ENCODE data around the gene S100P. TPM values are rescaled to one million over a fixed set of nuclear protein-coding genes. Genes with fewer than 3 reads are reported as not detected.
A peak's percentile ranks its signal among the peaks of the same experiment; 100 is the strongest.

Gene S100P
- total RNA-seq, 2 experiments from 2014 or later: 5.3 to 7.2 TPM

DNA sequence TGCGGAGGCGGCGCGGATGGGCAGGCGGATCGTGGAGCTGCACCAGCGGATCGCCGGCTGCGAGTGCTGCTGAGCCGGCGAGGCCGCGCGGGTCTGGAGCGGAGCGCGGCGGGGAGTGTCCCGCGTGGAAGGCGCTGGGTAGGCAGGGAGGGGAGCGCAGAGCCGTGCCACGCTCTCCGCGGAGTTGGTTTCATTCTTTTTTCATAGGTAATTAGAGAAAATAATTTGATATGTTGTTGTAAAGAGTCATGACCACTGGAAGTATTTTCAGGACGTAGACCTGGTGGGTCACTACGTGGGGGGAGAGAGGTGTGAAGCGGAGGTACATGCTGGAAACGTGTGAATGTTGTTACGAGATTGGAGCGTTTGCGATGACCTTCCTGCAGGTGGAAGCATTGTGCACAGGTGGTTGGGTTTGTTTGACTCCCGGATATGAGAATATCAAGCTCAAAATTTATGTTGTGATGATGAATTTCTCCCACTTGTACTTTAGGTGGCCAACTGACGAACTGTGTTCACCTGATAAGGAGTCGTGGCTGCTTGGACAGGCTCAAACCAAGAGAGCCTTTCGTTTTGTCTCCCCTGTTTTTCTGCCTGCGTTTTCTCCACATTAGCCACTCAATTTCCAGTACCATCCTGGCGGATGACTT is 19.1 kb upstream of the S100P start:
- Mint-ChIP-seq H3K4me1 (peaks cover 52% of the 10 kb centered on the region), H3K27ac (peak overlapping the region; percentile 98), H3K36me3 (ENCODE audit: low read depth) (peaks cover 53% of the 10 kb centered on the region), H3K9me3 (peaks cover 3% of the 10 kb centered on the region), H3K4me3 (peak overlapping the region; percentile 98), H3K27me3 (no peaks in the 10 kb centered on the region)
- peak; percentile 80 for DNase-seq
- ChIA-PET POLR2A (interaction anchor here (0.5 to 1.8 kb wide), 9 partner anchors 13 to 234 kb away, joined by 3 to 6 read pairs (median 4); no protein-coding TSS in a partner anchor), CTCF (interaction anchor here (0.6 to 5.0 kb wide), 27 partner anchors 10 to 368 kb away, joined by 3 to 30 read pairs (median 5); partner anchors contain the start of genes BLOC1S4, MRFAP1, MRFAP1L1 and S100P)

DNA sequence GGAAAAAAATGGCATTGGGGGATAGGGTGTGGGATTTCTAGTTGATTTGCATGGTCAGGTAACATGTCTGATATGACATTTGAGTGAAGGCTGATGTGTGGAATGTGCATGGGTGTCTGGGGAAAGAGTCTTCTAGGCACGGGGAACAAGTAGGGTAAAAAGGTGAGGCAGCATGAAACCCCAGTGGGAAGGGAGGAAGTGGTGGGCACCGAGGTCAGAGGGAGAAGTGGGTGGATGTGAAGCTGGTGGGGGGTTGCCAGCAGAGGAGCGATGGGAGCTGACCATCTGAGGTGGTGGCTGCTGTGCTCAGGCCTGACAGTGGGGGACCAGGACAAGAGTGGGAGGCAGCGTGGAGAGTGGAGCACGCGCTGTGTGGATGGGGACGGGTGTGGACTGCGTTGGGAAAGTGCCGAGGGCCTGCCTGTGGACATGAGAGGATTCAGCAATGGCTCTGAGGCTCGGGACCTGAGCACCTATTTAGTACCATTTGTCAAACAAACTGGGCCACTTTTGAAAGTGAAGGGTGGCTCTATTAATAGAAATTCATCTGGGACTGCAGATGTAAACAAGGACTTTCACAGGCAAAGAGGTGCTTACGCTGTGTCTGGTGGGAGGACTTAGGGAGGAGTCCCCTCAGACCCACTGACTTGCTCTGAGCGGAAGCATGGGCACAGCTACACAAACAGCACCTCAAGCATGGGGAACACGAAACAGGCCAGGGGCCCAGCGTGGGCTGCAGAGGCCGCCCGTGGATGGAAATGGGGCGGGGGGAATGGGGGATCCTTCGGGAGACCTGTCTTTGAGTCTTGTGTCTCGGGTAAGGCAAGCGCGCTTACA is 16.7 kb upstream of the S100P start:
- Mint-ChIP-seq H3K4me1 (peaks cover 60% of the 10 kb centered on the region), H3K27ac (peak overlapping the region; percentile 21), H3K4me3 (peak overlapping the region; percentile 98), H3K27me3 (no peaks in the 10 kb centered on the region), H3K36me3 (ENCODE audit: low read depth) (peaks cover 67% of the 10 kb centered on the region), H3K9me3 (peaks cover 8% of the 10 kb centered on the region)
- ChIA-PET POLR2A (interaction anchor here (0.8 kb wide), 1 partner anchor 16 kb away, joined by 3 read pairs; no protein-coding TSS in a partner anchor), CTCF (interaction anchor here (0.6 to 5.0 kb wide), 4 partner anchors 8 to 365 kb away, joined by 3 to 30 read pairs (median 14); no protein-coding TSS in a partner anchor)
- DNase-seq: no peak

DNA sequence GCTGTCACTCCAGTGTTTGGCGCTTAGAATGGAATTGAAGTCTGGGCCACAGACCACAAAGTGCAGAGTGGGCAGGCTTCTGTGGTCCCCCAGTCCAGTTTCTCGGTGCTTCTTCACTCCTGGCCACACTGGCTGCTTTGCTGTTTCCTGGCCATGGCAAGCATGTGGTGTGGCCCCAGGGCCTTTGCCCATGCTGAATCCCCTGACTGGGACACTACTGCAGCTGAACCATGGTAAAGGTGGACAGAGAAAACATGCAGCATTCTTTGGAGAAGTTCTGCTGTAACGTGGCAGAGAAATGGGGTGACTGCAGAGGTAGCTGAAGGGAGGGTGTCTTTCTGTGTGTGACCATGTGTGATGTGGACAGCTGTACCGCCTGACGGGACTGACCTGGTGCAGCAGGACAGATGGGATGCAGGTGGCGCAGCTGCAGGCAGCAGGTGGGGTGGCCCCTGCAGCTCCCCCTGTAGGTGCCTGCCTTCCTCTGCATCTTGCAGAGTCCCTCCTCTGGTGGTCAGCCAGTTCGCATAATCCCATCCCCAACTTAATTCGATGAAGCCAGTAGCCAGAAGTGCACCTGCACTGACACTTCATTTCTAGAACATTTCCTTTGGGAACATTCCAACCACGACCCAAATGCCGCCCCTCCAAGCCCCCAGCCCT is 13.2 kb upstream of the S100P start:
- Mint-ChIP-seq H3K4me1 (peaks cover 48% of the 10 kb centered on the region), H3K27ac (no peak overlapping the region), H3K9me3 (peaks cover 8% of the 10 kb centered on the region), H3K36me3 (ENCODE audit: low read depth) (peaks cover 59% of the 10 kb centered on the region), H3K4me3 (no peak overlapping the region), H3K27me3 (no peaks in the 10 kb centered on the region)
- POLR2A ChIA-PET: no interaction called here
- no peak for DNase-seq
- CTCF ChIA-PET: interaction anchor here (0.7 to 3.1 kb wide), 6 partner anchors 10 to 38 kb away, joined by 3 to 17 read pairs (median 4); no protein-coding TSS in a partner anchor

DNA sequence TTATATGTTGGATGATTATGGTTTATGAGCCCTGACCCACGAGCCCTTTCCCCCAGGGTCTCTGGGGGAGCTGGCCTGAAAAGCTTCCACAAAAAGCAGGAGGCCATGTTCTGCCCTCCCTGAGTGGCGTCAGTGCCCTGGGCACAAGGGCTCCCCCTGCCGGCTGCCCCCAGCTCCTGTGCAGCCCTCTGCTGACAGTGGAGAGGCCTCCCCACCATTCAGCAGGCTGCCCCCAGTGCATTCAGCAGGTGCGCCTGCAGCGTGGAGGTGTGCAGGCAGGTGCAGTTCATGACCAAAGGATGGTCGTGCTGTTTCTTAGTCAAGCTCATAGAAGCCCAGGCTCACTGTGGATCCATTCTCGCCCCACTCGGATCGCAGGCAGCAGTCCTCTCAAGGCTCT is 12.5 kb upstream of the S100P start:
- DNase-seq: no peak
- ChIA-PET POLR2A (no interaction called here), CTCF (interaction anchor here (0.7 to 3.1 kb wide), 7 partner anchors 9 to 37 kb away, joined by 3 to 17 read pairs (median 4); no protein-coding TSS in a partner anchor)
- Mint-ChIP-seq H3K4me3 (no peak overlapping the region), H3K36me3 (ENCODE audit: low read depth) (peaks cover 55% of the 10 kb centered on the region), H3K4me1 (peaks cover 48% of the 10 kb centered on the region), H3K27ac (no peak overlapping the region), H3K27me3 (no peaks in the 10 kb centered on the region), H3K9me3 (peaks cover 8% of the 10 kb centered on the region)

- H3K36me3 Mint-ChIP-seq (ENCODE audit: low read depth): peaks cover 47% of the 10 kb centered on the region
- CTCF ChIA-PET: interaction anchor here (0.6 to 3.5 kb wide), 4 partner anchors 8 to 191 kb away, joined by 3 to 25 read pairs (median 5); a partner anchor contains a TSS
Observed at GRCh38 chr4:6682862-6683590, 10.7 kb upstream of the S100P start.

GRCh38 chr4:6684656-6685055 is 9.0 kb upstream of the S100P start:
- peaks cover 5% of the 10 kb centered on the region for H3K9me3 Mint-ChIP-seq
- H3K36me3 Mint-ChIP-seq (ENCODE audit: low read depth): peaks cover 41% of the 10 kb centered on the region
- DNase-seq: no peak
- no peaks in the 10 kb centered on the region for H3K27me3 Mint-ChIP-seq
- ChIA-PET POLR2A (no interaction called here), CTCF (interaction anchor here (1.6 to 3.5 kb wide), 2 partner anchors 9 to 20 kb away, joined by 6 to 25 read pairs; a partner anchor contains a TSS)
- no peak overlapping the region for H3K4me3 Mint-ChIP-seq
- peaks cover 53% of the 10 kb centered on the region for H3K4me1 Mint-ChIP-seq
- no peak overlapping the region for H3K27ac Mint-ChIP-seq

More at GRCh38 chr4:6682862-6683590, 10.7 kb upstream of the S100P start:
- peaks cover 8% of the 10 kb centered on the region for H3K9me3 Mint-ChIP-seq
- H3K4me3 Mint-ChIP-seq: no peak overlapping the region
- POLR2A ChIA-PET: no interaction called here
- H3K27ac Mint-ChIP-seq: no peak overlapping the region
- no peaks in the 10 kb centered on the region for H3K27me3 Mint-ChIP-seq
- peaks cover 48% of the 10 kb centered on the region for H3K4me1 Mint-ChIP-seq
- DNase-seq: no peak

DNA sequence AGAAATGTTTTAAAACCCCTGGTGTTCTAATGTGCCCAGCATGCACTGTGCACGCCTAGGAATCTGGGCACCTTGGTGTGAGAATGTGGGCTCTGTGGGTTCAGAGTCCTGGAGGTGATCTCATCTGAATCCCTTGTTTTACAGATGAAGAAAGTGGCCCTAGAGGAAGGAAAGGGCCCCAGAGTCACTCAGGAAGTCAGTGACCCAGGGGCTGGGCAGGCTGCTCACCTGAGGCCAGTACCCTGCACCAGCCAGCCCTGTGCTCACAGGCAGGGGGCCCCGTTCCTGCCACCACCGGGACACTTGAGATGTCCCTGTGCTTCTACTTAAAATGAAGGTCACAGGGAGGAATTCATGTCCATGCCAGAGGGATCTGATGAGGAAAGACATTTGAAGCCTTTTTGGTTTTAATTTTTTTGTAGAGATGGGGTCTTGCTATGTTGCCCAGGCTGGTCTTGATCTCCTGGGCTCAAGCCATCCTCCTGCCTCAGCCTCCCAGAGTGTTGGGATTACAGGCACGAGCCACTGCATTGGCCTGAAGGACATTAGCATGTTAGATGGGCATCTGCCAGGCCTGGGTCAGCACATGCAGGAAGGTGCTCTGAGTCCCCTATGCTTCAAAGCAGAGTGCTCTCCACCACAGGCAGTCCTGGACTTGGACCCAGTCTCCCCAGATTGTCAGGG is 7.4 kb upstream of the S100P start:
- POLR2A ChIA-PET: no interaction called here
- Mint-ChIP-seq H3K4me1 (peaks cover 61% of the 10 kb centered on the region), H3K4me3 (no peak overlapping the region), H3K27ac (peak overlapping the region; percentile 46), H3K36me3 (ENCODE audit: low read depth) (peaks cover 33% of the 10 kb centered on the region), H3K27me3 (no peaks in the 10 kb centered on the region), H3K9me3 (no peaks in the 10 kb centered on the region)
- no peak for DNase-seq
- CTCF ChIA-PET: interaction anchor here (1.0 to 3.5 kb wide), 3 partner anchors 10 to 11 kb away, joined by 4 to 25 read pairs (median 7); a partner anchor contains a TSS

GRCh38 chr4:6687947-6688878 is 5.5 kb upstream of the S100P start:
- no peaks in the 10 kb centered on the region for H3K27me3 Mint-ChIP-seq
- peaks cover 33% of the 10 kb centered on the region for H3K36me3 Mint-ChIP-seq (ENCODE audit: low read depth)
- ChIA-PET POLR2A (interaction anchor here (0.6 to 1.0 kb wide), 2 partner anchors 13 kb away, joined by 3 to 4 read pairs; no protein-coding TSS in a partner anchor), CTCF (interaction anchor here (0.8 to 3.5 kb wide), 4 partner anchors 7 to 14 kb away, joined by 3 to 17 read pairs (median 10); a partner anchor contains a TSS)
- DNase-seq: no peak
- H3K9me3 Mint-ChIP-seq: no peaks in the 10 kb centered on the region
- H3K4me1 Mint-ChIP-seq: peaks cover 77% of the 10 kb centered on the region
- H3K4me3 Mint-ChIP-seq: peak overlapping the region; percentile 84
- H3K27ac Mint-ChIP-seq: peak overlapping the region; percentile 96

- H3K9me3 Mint-ChIP-seq: no peaks in the 10 kb centered on the region
- ChIA-PET POLR2A (interaction anchor here (1.0 kb wide), 2 partner anchors 14 to 48 kb away, joined by 3 to 4 read pairs; partner anchors contain the start of gene MRFAP1), CTCF (interaction anchor here (0.9 to 3.5 kb wide), 5 partner anchors 8 to 185 kb away, joined by 3 to 17 read pairs (median 4); a partner anchor contains a TSS)
- no peaks in the 10 kb centered on the region for H3K27me3 Mint-ChIP-seq
- DNase-seq: peak; percentile 83
- peaks cover 33% of the 10 kb centered on the region for H3K36me3 Mint-ChIP-seq (ENCODE audit: low read depth)
- H3K4me3 Mint-ChIP-seq: peak overlapping the region; percentile 84
- peak overlapping the region; percentile 96 for H3K27ac Mint-ChIP-seq
- H3K4me1 Mint-ChIP-seq: peaks cover 85% of the 10 kb centered on the region
Observed at GRCh38 chr4:6688879-6689505, 4.7 kb upstream of the S100P start.

- POLR2A ChIA-PET: interaction anchor here (1.0 kb wide), 2 partner anchors 15 to 49 kb away, joined by 3 to 4 read pairs; partner anchors contain the start of gene MRFAP1
- no peaks in the 10 kb centered on the region for H3K9me3 Mint-ChIP-seq
- DNase-seq: no peak
Observed at GRCh38 chr4:6689506-6689960, 4.1 kb upstream of the S100P start.

More at GRCh38 chr4:6689506-6689960, 4.1 kb upstream of the S100P start:
- peak overlapping the region; percentile 96 for H3K27ac Mint-ChIP-seq
- peak overlapping the region; percentile 84 for H3K4me3 Mint-ChIP-seq
- CTCF ChIA-PET: interaction anchor here (0.9 to 3.5 kb wide), 7 partner anchors 9 to 184 kb away, joined by 3 to 17 read pairs (median 4); a partner anchor contains a TSS
- peaks cover 90% of the 10 kb centered on the region for H3K4me1 Mint-ChIP-seq
- no peaks in the 10 kb centered on the region for H3K27me3 Mint-ChIP-seq
- H3K36me3 Mint-ChIP-seq (ENCODE audit: low read depth): peaks cover 32% of the 10 kb centered on the region
